Ishikawa (cell line): ENCODE data around the gene SBF2.

Experiments used
- CEBPB ChIP-seq: IDR thresholded peaks from 2 replicates; pipeline ENCODE4 v1.6.1; 2012
- EP300 ChIP-seq: IDR thresholded peaks from 2 replicates; pipeline ENCODE4 v1.6.1; 2012; ENCODE audit warnings: borderline replicate concordance
- FOXM1 ChIP-seq: IDR thresholded peaks from 2 replicates; pipeline ENCODE4 v1.6.1; 2012; ENCODE audit warnings: low read depth, borderline replicate concordance
- RAD21 ChIP-seq: IDR thresholded peaks from 2 replicates; pipeline ENCODE4 v1.6.1; 2012; ENCODE audit warnings: low read depth
- TAF1 ChIP-seq: IDR thresholded peaks from 2 replicates; pipeline ENCODE4 v1.6.1; 2012; ENCODE audit warnings: low read depth, mild to moderate bottlenecking
- TCF12 ChIP-seq: IDR thresholded peaks from 2 replicates; pipeline ENCODE4 v1.6.1; 2012; ENCODE audit warnings: low read depth
- TEAD4 ChIP-seq: IDR thresholded peaks from 2 replicates; pipeline ENCODE4 v1.6.1; 2012
- YY1 ChIP-seq: IDR thresholded peaks from 2 replicates; pipeline ENCODE4 v1.6.1; 2012; ENCODE audit warnings: low read depth
- ZBTB7A ChIP-seq: IDR thresholded peaks from 2 replicates; pipeline ENCODE4 v1.6.1; 2012; ENCODE audit warnings: low read depth
- TF ChIP-seq, protein P1 (sequence below): IDR thresholded peaks from 2 replicates; pipeline ENCODE4 v1.6.1; 2012
- TF ChIP-seq, protein P2 (sequence below): IDR thresholded peaks from 2 replicates; pipeline ENCODE4 v1.6.1; 2012

DNA sequence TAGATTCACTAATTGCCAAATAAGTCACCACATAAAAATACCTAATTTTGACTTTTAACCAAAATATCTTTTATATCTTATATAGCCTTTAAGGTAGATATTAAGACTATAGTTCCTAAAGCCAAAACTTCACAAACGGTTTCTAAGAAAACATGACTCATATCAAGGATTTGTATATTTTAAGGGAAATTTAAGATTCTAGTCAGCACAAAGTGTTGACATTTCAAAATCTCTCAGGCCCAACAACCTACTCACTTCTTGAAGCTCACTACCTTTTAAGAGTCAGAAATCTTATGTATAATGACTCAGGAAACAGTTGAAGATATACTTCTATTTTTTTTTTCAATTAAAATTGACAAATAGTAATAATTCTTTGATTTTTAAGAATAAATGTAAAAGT, 221.9 kb downstream of the SBF2 start:
- TF ChIP-seq ZBTB7A (no peak), EP300 (no peak), TAF1 (no peak), FOXM1 (no peak), YY1 (no peak), RAD21 (no peak), CEBPB (no peak), TCF12 (no peak), TEAD4 (no peak)
- TF ChIP-seq, protein P1, sequence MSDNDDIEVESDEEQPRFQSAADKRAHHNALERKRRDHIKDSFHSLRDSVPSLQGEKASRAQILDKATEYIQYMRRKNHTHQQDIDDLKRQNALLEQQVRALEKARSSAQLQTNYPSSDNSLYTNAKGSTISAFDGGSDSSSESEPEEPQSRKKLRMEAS = no peak
- TF ChIP-seq, protein P2, sequence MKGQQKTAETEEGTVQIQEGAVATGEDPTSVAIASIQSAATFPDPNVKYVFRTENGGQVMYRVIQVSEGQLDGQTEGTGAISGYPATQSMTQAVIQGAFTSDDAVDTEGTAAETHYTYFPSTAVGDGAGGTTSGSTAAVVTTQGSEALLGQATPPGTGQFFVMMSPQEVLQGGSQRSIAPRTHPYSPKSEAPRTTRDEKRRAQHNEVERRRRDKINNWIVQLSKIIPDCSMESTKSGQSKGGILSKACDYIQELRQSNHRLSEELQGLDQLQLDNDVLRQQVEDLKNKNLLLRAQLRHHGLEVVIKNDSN = no peak
